IMR-90 (cell line): Measurements from ENCODE around the gene USP25.

Experiments
- BHLHE40 ChIP-seq: fragments of 150-350 bp; IDR thresholded peaks from 2 replicates; pipeline ENCODE4 v1.6.1; 2016; ENCODE audit warnings: mild to moderate bottlenecking, low read depth, low read length
- CEBPB ChIP-seq: IDR thresholded peaks from 2 replicates; pipeline ENCODE4 v1.6.1; 2012; ENCODE audit warnings: low read depth, low read length, improper control_type of control experiment
- CHD1 ChIP-seq: IDR thresholded peaks from 2 replicates; pipeline ENCODE4 v1.6.1; 2012; ENCODE audit warnings: low read depth, low read length, improper control_type of control experiment
- CTCF ChIP-seq: conservative IDR thresholded peaks from 2 replicates; pipeline ENCODE4 v1.5.1; 2012; ENCODE audit warnings: mild to moderate bottlenecking, low read depth, low read length, improper control_type of control experiment
- ELK1 ChIP-seq: fragments of 150-350 bp; IDR thresholded peaks from 2 replicates; pipeline ENCODE4 v1.6.1; 2016; ENCODE audit warnings: low read depth, mild to moderate bottlenecking, low read length, moderate library complexity, borderline replicate concordance
- MAZ ChIP-seq: IDR thresholded peaks from 2 replicates; pipeline ENCODE4 v1.6.1; 2012; ENCODE audit warnings: low read depth, mild to moderate bottlenecking, low read length, improper control_type of control experiment, moderate library complexity, borderline replicate concordance
- POLR2A ChIP-seq: IDR thresholded peaks from 2 replicates; pipeline ENCODE4 v1.6.1; 2012; ENCODE audit warnings: mild to moderate bottlenecking, low read depth, low read length
- RAD21 ChIP-seq: IDR thresholded peaks from 2 replicates; pipeline ENCODE4 v1.6.1; 2012; ENCODE audit warnings: low read length, improper control_type of control experiment
- RCOR1 ChIP-seq: IDR thresholded peaks from 2 replicates; pipeline ENCODE4 v1.6.1; 2012; ENCODE audit warnings: mild to moderate bottlenecking, low read length, improper control_type of control experiment; ENCODE audit not compliant: insufficient replicate concordance
- RFX5 ChIP-seq: IDR thresholded peaks from 2 replicates; pipeline ENCODE4 v1.8.0; 2012; ENCODE audit warnings: low read depth, mild to moderate bottlenecking, low read length, moderate library complexity

- TF ChIP-seq CTCF (no peak), POLR2A (no peak), RAD21 (no peak), CHD1 (no peak), BHLHE40 (no peak), MAZ (no peak), CEBPB (no peak), RFX5 (no peak), ELK1 (no peak), RCOR1 (no peak)
These were observed 11.1 kb upstream of the USP25 start for GRCh38 chr21:15718711-15719110.
